Measurements from ENCODE around the gene PPP1R10.
A peak's percentile ranks its signal among the peaks of the same experiment; 100 is the strongest.

PPP1R10 gene

DNA sequence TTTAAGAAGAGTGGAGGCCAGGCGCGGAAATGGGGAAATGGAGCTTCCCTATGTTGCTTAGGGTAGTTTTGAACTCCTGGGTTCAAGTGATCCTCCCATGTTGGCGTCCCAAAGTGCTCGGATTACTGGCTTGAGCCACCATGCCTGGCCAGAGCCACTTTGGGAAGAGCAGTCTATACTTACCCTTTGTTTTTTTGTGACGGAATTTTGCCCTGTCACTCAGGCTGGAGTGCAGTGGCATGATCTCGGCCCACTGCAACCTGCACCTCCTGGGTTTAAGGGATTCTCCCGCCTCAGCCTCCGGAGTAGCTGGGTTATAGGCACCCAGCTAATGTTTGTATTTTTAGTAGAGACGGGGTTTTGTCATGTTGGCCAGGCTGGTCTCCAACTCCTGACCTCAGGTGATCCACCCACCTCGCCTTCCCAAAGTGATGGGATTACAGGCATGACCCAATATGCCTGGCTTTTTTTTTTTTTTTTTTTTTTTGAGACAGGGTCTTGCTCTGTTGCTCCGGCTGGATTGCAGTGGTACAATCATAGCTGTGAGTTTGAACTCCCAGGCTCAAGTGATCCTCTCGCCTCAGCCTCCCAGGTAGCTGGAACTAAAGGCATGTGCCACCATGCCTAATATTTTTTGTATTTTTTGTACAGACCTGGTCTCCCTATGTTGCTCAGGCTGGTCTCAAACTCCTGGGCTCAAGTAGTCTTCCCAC, 18.0 kb downstream of the PPP1R10 start:
- DNase-seq (ENCODE audit: low read depth, low spot score): peak; percentile 24

- peak; percentile 75 for DNase-seq (ENCODE audit: low read depth, low spot score)
Measured at GRCh38 chr6:30597315-30598144, 19.5 kb downstream of the PPP1R10 start.

GRCh38 chr6:30592287-30592686, 24.8 kb downstream of the PPP1R10 start:
- DNase-seq (ENCODE audit: low read depth, low spot score): no peak

GRCh38 chr6:30591008-30591407, 26.0 kb downstream of the PPP1R10 start:
- DNase-seq (ENCODE audit: low read depth, low spot score): peak; percentile 74

DNA sequence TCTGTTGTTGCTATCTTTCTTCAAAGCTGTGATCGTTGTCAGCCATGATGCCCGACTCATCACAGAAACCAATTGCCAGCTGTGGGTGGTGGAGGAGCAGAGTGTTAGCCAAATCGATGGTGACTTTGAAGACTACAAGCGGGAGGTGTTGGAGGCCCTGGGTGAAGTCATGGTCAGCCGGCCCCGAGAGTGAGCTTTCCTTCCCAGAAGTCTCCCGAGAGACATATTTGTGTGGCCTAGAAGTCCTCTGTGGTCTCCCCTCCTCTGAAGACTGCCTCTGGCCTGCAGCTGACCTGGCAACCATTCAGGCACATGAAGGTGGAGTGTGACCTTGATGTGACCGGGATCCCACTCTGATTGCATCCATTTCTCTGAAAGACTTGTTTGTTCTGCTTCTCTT, 26.5 kb downstream of the PPP1R10 start:
- no peak for DNase-seq (ENCODE audit: low read depth, low spot score)

DNA sequence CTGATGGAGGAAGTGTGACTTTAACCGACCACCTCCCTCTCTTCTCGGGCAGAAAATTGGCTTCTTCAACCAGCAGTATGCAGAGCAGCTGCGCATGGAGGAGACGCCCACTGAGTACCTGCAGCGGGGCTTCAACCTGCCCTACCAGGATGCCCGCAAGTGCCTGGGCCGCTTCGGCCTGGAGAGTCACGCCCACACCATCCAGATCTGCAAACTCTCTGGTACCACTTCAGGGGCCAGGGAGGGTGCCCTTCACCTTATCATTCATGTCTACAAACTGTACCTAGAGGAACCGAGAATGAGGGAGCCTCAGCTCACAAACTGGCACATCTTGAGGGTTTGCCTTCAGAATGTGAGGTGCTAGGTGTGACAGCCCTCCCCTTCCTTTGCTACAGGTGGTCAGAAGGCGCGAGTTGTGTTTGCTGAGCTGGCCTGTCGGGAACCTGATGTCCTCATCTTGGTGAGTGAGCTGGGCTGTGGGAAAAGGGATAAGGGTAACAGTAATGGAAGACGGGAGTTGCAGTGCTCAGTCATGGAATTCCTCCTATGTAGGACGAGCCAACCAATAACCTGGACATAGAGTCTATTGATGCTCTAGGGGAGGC, 27.2 kb downstream of the PPP1R10 start:
- DNase-seq (ENCODE audit: low read depth, low spot score): no peak

- no peak for DNase-seq (ENCODE audit: low read depth, low spot score)
Measured at GRCh38 chr6:30583921-30584320, 33.1 kb downstream of the PPP1R10 start.

DNA sequence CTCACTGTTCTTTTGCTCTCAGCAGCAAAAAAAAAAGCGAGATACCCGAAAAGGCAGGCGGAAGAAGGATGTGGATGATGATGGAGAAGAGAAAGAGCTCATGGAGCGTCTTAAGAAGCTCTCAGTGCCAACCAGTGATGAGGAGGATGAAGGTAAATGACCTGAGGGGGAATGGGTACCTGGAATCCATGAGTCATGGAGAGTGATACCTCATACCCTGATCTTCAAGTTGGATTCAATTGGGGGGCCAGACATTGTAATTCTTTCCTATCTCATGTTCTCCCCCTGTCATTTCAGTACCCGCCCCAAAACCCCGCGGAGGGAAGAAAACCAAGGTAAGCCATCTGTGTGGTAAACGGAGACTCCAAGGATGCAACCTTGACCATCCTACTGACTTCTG, 39.0 kb downstream of the PPP1R10 start:
- no peak for DNase-seq (ENCODE audit: low read depth, low spot score)

DNA sequence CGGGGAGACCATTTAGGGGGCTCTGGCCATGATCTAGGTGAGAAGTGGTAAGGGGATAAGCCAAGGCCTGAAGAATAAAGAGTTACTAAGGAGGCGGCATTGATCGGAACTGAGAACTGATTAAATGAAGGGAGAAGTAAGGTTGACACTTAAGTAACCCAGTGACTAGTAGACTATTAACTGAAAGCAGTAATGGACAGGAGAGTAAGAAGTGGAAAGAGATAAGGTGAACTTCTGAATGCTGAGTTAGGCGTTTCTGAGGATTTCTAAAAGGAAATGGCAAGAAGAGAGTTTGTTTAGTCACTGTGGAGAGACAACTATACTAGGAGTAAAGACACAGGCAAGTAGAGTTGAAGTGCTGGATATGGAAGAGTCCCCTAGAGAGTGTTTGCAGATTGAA, 43.9 kb downstream of the PPP1R10 start:
- DNase-seq (ENCODE audit: low read depth, low spot score): no peak

DNA sequence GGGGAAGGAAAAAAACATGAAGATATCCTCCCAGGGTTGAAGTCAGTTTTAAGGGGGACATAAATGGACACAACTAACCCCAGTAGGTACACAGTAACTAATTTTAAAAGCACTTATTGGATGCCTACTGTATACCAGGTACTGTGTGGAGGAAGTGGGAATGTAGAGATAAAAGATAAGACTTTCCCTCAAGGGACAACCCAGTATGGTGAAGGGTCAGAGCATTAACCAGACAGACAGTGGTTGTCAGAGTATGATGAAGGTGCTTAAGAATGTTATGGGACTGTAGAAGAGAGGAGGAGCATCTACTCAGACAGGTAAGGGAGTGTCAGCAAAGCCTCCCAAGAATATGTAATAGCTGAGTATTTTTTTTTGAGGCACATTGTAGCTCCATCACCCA, 44.9 kb downstream of the PPP1R10 start:
- no peak for DNase-seq (ENCODE audit: low read depth, low spot score)

GRCh38 chr6:30571762-30572082, 45.3 kb downstream of the PPP1R10 start:
- no peak for DNase-seq (ENCODE audit: low read depth, low spot score)

DNA sequence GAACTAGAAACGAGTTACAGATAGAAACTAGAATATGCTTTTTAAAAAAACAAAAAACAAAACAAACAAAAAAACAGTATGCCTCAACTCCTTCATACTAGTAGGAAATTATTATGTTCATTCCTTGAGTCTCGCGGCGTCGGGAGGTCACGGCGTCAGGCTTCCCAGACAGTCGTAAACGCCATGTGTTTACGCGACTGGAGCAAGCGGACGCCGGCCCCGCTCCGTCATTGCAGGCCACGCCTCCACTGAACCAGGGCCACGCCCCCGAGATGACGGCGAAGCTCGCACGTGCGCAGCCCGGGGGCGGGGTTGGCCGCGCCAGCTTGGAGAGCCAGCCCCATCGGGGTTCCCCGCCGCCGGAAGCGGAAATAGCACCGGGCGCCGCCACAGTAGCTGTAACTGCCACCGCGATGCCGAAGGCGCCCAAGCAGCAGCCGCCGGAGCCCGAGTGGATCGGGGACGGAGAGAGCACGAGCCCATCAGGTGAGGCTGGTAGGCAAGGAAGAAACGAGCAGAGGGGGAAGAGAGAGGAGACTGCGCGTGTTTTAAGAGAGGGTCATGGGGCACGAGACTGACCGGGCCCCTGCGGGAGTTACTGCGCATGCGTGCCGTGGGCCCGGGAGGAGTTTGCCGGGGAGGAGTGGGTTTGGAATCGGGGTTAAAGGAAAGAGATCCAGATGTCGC, 45.8 kb downstream of the PPP1R10 start, which contains the start of gene ABCF1:
TSS of gene ABCF1 (plus strand) at position 368 of the 687 bp plus-strand sequence. CDS start at position 414, 46 bp downstream.
- DNase-seq (ENCODE audit: low read depth, low spot score): peak; percentile 98

DNA sequence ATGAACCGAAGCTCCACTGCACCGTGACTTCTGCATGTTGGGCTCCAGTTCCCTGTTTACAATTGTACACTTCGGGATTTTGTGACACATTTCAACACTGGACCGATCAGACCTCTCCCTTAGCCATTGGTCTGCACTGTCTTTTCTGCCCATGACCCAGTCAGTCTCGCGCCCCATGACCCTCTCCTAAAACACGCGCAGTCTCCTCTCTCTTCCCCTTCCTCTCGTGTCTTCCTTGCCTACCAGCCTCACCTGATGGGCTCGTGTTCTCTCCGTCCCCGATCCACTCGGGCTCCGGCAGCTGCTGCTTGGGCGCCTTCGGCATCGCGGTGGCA, 46.3 kb downstream of the PPP1R10 start:
- DNase-seq (ENCODE audit: low read depth, low spot score): no peak

DNA sequence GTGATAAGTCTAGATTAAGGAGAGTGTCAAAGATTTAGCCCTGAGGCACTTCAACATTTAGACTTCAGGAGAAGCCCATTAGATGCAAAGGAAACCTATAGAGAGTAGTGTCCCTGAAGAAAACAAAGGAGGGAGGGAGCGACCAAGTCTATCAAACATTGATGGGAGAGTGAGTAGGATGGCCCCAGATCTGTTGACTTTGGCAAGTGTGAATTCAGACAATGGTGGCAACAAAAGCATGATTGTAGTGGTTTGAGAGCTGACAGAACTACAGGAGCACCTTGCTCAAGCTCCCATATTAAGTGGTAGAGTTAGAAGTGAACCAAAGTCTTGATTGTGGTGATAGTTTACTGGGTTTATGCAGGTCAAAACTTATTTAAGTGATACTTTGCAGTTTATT, 46.8 kb downstream of the PPP1R10 start:
- DNase-seq (ENCODE audit: low read depth, low spot score): no peak

- DNase-seq (ENCODE audit: low read depth, low spot score): no peak
Measured at GRCh38 chr6:30568245-30568644, 48.8 kb downstream of the PPP1R10 start.

DNA sequence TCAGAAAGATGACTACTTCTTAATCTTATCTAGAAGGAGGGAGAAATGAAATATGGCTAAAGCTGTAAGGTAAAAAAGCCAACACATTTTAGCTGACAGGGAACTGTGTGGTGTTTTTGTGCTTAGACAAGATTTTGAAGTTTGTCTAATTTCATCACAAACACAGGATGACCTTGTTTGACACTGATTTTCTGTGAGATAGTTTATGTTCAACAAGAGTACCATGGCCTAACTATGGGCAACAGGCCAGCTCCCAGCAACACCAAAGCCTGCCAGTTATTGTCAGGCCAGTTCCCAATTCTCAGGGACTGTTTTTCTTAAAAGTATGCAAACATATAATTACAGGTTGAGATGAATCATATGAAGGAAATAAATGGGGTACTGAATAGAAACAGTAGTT, 51.3 kb downstream of the PPP1R10 start:
- DNase-seq (ENCODE audit: low read depth, low spot score): no peak

DNA sequence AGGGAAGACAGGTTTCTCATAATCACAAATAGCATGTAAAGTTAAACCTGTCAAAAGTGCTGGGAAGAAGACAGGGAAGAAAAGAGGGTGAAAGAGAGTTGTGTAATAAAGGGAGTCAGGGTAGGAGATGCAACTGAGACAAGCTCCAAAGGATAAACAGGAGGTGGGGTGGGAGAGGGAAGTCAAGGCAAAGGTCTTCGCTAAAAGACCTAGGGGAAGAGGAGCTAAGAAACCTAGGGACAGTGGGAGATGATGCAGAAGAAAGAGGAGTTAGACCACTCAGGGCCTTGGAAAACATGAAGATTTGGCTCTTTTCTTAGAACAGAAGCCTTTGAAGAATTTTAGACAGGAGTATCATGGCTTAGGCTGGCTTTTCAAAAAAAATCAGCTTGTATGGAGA, 52.9 kb downstream of the PPP1R10 start:
- no peak for DNase-seq (ENCODE audit: low read depth, low spot score)

DNA sequence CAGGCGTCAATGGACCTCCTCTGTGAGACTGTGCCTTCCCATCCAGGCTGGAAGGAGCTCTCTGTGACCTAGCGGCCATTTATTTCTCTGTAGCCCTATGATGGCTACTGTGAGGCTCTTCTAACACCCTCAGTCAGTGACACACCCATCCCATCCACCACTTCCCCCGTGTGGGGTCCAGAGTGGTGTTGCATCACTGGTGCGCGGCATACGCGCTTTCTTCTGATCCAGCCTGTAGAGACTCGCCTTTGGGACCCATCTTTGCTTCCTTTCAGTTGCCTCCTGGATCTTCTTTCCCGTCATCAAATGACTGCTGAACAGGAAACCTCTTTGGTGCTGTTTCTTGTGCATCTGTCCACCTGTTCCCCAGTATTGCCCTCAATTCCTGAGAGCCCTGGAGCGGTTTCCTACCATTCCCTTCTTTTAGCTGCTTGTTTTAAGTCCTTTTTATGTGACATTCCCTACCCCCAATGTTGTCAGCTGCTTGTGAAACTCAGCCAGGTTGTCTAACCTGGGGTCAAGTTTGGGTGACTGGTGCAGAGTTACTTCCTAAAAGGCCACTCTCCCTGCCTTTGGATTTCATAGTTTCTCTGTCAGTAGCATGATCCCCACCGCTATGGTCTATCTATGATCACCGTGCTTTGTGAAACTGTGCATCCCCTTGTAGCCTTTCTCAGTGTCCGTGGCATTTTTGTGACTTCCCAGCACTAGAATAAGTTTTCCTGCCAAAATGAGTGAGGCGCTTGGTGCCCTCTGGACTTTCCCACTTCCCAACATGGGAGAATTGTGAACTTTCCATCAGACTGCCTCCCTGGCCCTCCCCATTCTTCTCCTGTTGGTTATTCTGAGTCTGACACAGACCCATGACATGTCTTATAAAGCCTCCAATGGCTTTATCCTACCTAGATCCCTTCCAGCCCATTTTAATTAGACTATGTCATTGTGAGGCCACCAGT, 54.3 kb downstream of the PPP1R10 start:
- DNase-seq (ENCODE audit: low read depth, low spot score): no peak

- no peak for DNase-seq (ENCODE audit: low read depth, low spot score)
Measured at GRCh38 chr6:30560930-30561329, 56.1 kb downstream of the PPP1R10 start.

GRCh38 chr6:30557683-30557981, 59.4 kb downstream of the PPP1R10 start:
- DNase-seq (ENCODE audit: low read depth, low spot score): no peak

All from ELF-1 (cell line).